Stimulated activated naive CD8-positive, alpha-beta T cell treated with anti-CD3 and anti-CD28 coated beads, Interleukin-15, Interleukin-2, amounts not matched to agents 100 ng/mL and 50 ng/mL, for 24 hours (primary cell): ENCODE data around the gene MARCHF5.

ENCODE experiments used
- H3K27ac Mint-ChIP-seq: one replicate; pipeline ENCODE4 v1.8.0; 2021; ENCODE audit warnings: mild to moderate bottlenecking, mixed read lengths
- H3K27me3 Mint-ChIP-seq: one replicate; pipeline ENCODE4 v1.8.0; 2021; ENCODE audit warnings: mixed read lengths
- H3K36me3 Mint-ChIP-seq: one replicate; pipeline ENCODE4 v1.8.0; 2021; ENCODE audit warnings: low read depth, mixed read lengths
- H3K4me1 Mint-ChIP-seq: one replicate; pipeline ENCODE4 v1.8.0; 2021; ENCODE audit warnings: low read depth, mixed read lengths
- H3K4me3 Mint-ChIP-seq: one replicate; pipeline ENCODE4 v1.8.0; 2021; ENCODE audit warnings: mild to moderate bottlenecking, mixed read lengths
- H3K9me3 Mint-ChIP-seq: one replicate; pipeline ENCODE4 v1.8.0; 2021; ENCODE audit warnings: mixed read lengths

The MARCHF5 gene, protein sequence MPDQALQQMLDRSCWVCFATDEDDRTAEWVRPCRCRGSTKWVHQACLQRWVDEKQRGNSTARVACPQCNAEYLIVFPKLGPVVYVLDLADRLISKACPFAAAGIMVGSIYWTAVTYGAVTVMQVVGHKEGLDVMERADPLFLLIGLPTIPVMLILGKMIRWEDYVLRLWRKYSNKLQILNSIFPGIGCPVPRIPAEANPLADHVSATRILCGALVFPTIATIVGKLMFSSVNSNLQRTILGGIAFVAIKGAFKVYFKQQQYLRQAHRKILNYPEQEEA

DNA sequence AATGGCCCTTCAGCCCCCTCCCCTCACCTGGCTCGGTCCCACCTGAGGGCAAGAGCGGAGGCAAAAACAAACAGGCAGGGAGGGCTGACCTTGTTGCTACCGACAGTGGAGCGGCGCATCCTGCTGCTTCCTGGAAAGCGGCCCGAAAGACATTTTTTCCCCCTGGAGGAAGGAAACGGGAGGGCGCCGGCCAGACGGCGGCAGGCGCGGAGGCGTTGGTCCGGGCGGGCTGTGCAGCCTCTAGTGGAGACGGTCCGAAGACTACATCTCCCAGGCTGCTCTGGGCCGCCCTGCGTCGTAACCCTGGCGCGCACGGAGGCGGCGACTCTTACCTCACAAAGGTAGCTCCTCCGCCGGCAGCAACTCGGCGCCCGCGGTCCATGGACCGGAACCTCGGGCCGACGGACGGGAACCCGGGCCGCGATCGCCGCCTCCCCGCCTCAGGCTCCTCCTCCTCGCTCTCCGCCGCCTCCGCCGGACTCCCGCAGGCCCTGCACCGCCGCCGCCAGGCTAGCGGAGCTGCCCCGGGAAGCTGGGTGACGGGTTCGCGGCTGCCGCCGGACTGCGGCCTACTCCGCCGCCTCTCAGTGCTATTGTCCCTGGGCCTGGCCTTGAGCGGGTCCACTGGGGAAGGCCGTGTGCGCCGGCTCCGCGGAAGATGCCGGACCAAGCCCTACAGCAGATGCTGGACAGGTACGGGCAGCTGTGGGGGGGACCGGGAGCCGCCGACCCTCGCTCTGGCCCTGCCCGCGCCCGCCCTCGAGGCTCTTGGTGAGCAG lies at the start of gene MARCHF5, which contains the start of gene CPEB3:
Gene MARCHF5, plus strand, starts transcription at position 331 of the 779 bp plus-strand sequence. Its CDS starts 328 bp downstream, at position 659.
Gene CPEB3, minus strand, starts transcription at position 242 of the 779 bp plus-strand sequence. CDS start 50,728 bp downstream, outside the sequence.
- peak within 1 kb of the TSS; percentile 86 for H3K27ac Mint-ChIP-seq
- H3K4me1 Mint-ChIP-seq, result peaks cover 27% of the 10 kb centered on the region
- H3K27me3 Mint-ChIP-seq, result no peaks in the 10 kb centered on the region
- no peaks in the 10 kb centered on the region for H3K9me3 Mint-ChIP-seq
- H3K4me3 Mint-ChIP-seq, result peak within 1 kb of the TSS; percentile 92
- peaks cover 14% of the 10 kb centered on the region for H3K36me3 Mint-ChIP-seq

DNA sequence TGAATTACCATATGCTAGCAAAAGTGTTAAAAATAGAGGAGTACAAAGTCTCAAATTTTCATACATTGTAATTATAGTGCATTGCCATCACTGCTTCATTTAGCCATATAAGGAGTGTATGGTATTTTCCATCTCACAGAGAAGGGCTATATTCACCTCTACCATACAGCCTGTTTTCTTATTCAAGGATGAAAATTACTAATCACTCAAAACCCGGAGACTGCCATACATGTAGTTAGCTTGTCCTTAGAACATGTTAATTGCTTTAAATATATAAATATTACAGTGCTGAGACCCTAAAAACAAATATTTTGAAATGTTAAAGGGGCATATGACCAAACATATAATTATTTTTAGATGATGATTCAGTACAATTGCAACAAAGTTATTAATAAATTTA lies 49.5 kb upstream of the MARCHF5 start:
- Mint-ChIP-seq H3K4me1 (peaks cover 43% of the 10 kb centered on the region), H3K9me3 (no peaks in the 10 kb centered on the region), H3K36me3 (peaks cover 4% of the 10 kb centered on the region), H3K27me3 (peaks cover 8% of the 10 kb centered on the region), H3K27ac (no peak overlapping the region), H3K4me3 (peak overlapping the region; percentile 86)

DNA sequence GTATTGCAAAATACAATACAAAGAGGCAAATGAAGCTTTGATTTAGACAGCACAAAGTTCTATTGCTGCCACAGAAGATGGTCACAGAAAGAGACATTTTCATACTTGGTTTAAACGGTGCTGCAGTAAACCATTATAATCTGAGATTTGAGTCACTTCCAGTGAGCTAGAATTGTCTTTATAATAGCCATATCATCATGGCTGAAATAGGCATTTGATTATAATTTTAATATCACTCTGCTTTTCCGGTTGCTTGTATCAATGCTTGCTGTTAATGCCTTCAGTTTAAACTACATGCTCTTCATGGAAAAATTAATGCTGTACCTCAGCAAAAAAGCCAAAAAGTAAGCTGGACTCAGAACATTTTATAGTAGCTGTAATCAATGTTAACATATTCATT lies 48.6 kb upstream of the MARCHF5 start:
- no peak overlapping the region for H3K4me3 Mint-ChIP-seq
- H3K9me3 Mint-ChIP-seq, result no peaks in the 10 kb centered on the region
- peaks cover 8% of the 10 kb centered on the region for H3K27me3 Mint-ChIP-seq
- peaks cover 43% of the 10 kb centered on the region for H3K4me1 Mint-ChIP-seq
- no peaks in the 10 kb centered on the region for H3K36me3 Mint-ChIP-seq
- no peak overlapping the region for H3K27ac Mint-ChIP-seq

DNA sequence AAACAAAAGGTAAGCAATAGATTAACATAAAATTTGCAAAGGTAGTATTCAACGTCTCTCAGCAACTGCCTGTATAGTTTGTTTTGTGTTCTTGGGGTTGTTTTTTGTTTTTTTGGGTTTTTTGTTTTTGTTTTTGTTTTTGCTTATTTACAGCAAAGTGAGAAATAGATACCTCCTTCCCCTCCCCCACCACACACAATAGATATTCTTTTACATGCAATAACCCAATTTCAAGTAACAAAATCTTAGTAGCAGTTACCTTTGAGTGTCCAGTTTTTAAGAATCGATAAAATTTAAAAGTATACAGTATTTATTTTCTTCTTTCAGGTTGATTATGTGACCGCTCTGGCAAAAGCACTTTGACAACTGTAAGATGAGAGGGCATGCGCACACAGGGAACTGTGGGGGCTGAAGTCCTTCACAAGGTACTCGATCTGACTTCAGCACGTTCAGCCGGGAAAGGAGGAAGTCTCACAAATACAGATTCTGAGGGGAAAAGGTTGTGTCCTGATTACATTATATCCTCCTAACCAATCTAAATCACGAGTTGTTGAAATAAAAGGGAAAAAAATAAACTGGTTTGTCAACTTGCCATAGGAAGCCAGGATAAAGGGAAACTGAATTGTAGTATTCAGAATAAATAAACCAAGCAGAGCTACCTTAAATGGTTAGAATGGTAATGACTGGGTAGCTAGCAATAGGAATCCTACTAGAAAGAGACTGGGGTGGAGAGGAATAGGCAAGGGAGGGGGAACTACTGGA lies 47.9 kb upstream of the MARCHF5 start:
- Mint-ChIP-seq H3K4me1 (peaks cover 43% of the 10 kb centered on the region), H3K27me3 (peaks cover 8% of the 10 kb centered on the region), H3K36me3 (no peaks in the 10 kb centered on the region), H3K27ac (peak overlapping the region; percentile 5), H3K9me3 (no peaks in the 10 kb centered on the region), H3K4me3 (peak overlapping the region; percentile 50)

DNA sequence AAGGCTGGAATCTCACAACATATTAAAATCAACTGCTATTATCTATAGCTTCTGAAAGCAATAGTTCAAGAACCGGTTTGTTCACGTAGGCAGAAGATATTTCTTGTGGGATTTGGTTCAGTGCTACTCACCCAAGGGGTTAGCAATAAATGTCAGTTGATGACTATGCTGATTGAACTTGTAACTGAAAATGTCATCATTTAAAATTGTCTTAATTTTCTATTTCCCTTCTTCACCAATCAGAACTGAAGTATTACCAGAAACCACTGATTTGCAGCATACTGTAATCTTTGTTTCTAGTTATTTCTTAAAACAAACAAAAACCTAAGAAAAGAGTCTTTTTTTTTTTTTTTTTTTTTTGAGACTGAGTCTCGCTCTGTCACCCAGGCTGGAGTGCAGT lies 46.2 kb upstream of the MARCHF5 start:
- H3K27ac Mint-ChIP-seq, result no peak overlapping the region
- H3K9me3 Mint-ChIP-seq, result no peaks in the 10 kb centered on the region
- H3K27me3 Mint-ChIP-seq, result no peaks in the 10 kb centered on the region
- H3K4me3 Mint-ChIP-seq, result no peak overlapping the region
- H3K4me1 Mint-ChIP-seq, result peaks cover 34% of the 10 kb centered on the region
- H3K36me3 Mint-ChIP-seq, result no peaks in the 10 kb centered on the region

DNA sequence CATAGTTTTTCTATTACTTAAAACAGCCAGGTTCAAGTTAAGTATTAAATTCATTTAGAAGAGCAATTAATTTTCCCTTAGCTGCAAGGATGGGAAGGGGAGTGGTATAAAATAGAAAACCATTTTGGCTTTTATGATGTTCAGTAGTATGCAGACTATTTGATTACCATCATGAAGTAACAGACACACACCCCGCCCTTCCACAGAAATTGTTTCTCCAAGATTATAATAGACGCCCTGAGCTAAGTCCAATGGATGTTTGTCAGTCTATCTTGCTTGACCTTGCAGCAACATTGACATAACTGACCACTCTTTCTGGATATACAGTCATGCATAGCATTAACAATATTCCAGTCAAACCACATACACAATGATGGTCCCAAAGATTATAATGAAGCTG lies 42.4 kb upstream of the MARCHF5 start:
- H3K36me3 Mint-ChIP-seq, result no peaks in the 10 kb centered on the region

DNA sequence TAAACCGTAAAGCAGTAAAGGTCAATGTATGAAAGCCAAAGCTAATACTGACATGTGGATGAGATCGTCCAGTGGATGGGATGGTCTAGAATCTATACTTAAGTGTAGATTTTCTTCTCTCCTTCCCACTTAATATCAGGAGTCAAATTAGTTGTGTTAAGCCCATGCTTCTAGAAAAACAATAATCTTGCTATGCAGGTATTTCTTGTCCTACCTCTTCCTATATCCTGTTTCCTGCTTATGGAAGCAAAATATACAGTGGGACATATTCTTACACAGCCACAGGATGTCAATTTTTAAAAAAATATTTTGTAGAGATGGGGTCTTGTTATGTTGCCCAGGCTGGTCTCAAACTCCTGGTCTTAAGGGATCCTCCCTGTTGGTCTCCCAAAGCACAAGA lies 27.6 kb upstream of the MARCHF5 start:
- Mint-ChIP-seq H3K36me3 (peaks cover 4% of the 10 kb centered on the region), H3K9me3 (no peaks in the 10 kb centered on the region), H3K27me3 (no peaks in the 10 kb centered on the region), H3K4me3 (no peak overlapping the region), H3K27ac (no peak overlapping the region), H3K4me1 (peaks cover 16% of the 10 kb centered on the region)

More for the DNA sequence above, 42.4 kb upstream of the MARCHF5 start:
- Mint-ChIP-seq H3K27me3 (no peaks in the 10 kb centered on the region), H3K4me1 (peaks cover 5% of the 10 kb centered on the region), H3K9me3 (no peaks in the 10 kb centered on the region), H3K4me3 (no peak overlapping the region), H3K27ac (no peak overlapping the region)

DNA sequence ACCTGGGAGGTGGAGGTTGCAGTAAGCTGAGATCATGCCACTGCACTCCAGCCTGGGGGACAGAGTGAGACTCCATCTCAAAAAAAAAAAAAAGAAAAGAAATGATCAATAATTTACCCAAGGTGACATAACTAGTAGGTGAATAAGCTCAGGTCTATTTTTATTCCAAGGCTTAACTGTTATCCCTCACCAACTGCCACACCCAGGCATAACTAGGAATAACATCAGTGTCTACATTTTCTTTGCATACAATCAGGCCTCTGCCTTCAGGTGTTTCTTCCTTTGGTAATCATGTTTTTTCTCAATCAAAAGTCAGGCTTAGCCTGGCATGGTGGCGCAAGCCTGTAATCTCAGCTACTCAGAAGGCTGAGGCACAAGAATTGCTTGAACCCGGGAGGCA lies 26.7 kb upstream of the MARCHF5 start:
- no peaks in the 10 kb centered on the region for H3K27me3 Mint-ChIP-seq
- no peak overlapping the region for H3K4me3 Mint-ChIP-seq
- no peaks in the 10 kb centered on the region for H3K9me3 Mint-ChIP-seq
- no peak overlapping the region for H3K27ac Mint-ChIP-seq
- peaks cover 4% of the 10 kb centered on the region for H3K36me3 Mint-ChIP-seq
- H3K4me1 Mint-ChIP-seq, result peaks cover 19% of the 10 kb centered on the region

DNA sequence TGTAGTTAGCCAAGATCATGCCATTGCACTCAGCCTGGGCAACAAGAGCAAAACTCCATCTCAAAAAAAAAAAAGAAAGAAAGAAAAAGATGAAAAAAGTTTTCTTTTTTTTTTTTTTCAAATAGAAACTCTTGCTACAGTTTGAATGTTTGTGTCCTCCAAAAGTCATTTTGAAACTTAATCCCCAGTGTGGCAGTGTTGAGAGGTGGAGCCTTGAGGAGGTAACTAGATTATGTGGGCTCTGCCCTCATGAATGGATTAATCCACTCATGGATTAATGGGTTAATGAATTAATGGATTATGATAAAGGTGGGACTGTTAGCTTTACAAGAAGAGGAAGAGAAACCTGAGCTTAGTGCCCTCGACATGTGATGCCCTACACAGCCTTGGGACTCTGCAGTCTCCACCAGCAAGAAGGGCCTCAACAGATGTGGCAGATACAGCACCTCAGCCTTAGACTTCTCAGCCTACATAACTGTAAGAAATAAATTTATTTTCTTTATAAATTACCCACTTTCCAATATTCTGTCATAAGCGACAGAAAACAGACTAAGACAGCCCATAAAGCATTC lies 25.2 kb upstream of the MARCHF5 start:
- no peaks in the 10 kb centered on the region for H3K27me3 Mint-ChIP-seq
- peaks cover 19% of the 10 kb centered on the region for H3K4me1 Mint-ChIP-seq
- no peaks in the 10 kb centered on the region for H3K9me3 Mint-ChIP-seq
- peaks cover 4% of the 10 kb centered on the region for H3K36me3 Mint-ChIP-seq
- H3K4me3 Mint-ChIP-seq, result no peak overlapping the region
- no peak overlapping the region for H3K27ac Mint-ChIP-seq

DNA sequence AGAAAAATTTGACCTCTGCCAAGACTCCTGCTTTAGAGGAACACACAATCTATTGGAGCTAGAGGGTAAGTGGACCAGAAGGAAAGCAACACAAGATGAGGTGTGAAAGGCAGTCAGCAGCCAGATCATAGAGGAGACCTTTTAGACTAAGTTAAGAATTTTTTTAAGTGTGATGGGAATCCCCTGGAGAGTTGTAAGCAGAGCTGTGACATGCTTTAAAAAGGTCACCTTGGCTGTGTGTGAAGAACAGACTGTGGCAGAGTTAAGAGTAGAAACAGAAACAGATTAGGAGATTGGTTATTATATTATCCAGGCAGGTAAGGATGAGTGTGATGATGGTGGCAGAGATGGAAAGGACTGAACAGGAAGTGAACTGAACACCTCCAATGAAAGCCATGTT lies 23.6 kb upstream of the MARCHF5 start:
- peaks cover 19% of the 10 kb centered on the region for H3K4me1 Mint-ChIP-seq
- H3K27me3 Mint-ChIP-seq, result no peaks in the 10 kb centered on the region
- H3K27ac Mint-ChIP-seq, result peak overlapping the region; percentile 4
- H3K9me3 Mint-ChIP-seq, result no peaks in the 10 kb centered on the region
- H3K4me3 Mint-ChIP-seq, result no peak overlapping the region
- peaks cover 4% of the 10 kb centered on the region for H3K36me3 Mint-ChIP-seq

DNA sequence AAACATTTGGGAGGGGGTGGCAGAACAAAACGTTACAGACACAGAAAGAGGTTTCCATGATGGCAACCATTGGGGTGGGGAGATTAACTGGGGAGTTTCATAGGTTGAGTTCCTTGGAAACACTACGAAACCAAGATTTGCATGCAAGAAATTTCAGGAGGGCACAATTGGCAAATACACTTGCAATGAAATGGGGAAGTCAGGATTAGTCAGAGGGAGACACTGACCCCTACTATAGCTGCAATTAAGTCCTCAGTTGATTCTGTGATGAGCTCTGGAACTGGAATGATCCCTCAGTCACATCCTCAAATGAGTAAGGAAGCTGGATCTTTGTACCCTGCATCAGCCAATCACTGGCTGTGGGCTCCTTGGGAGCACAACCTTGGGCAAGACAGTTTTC lies 22.2 kb upstream of the MARCHF5 start:
- H3K27me3 Mint-ChIP-seq, result no peaks in the 10 kb centered on the region
- H3K9me3 Mint-ChIP-seq, result no peaks in the 10 kb centered on the region
- no peak overlapping the region for H3K27ac Mint-ChIP-seq
- no peak overlapping the region for H3K4me3 Mint-ChIP-seq
- peaks cover 4% of the 10 kb centered on the region for H3K36me3 Mint-ChIP-seq
- H3K4me1 Mint-ChIP-seq, result peaks cover 19% of the 10 kb centered on the region

DNA sequence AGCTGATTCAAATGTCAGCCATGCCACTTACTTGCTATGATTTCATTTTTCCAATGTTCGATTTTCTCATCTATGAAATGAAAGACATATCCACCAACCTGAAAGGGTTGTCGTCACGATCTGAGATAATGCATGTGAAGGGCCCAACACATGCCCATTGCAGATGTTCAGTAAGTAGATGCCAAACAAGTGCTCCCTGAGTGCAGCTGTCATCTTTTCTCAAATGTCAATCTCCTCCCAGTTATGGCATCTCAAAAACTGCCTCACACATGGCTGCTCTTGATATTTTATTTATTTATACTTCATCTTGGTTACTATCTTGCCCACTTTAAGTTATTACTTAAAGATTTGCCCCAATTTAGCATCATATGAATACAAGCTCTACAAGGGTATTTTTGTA lies 16.9 kb upstream of the MARCHF5 start:
- no peak overlapping the region for H3K27ac Mint-ChIP-seq
- no peaks in the 10 kb centered on the region for H3K36me3 Mint-ChIP-seq
- no peaks in the 10 kb centered on the region for H3K27me3 Mint-ChIP-seq
- no peaks in the 10 kb centered on the region for H3K9me3 Mint-ChIP-seq
- H3K4me3 Mint-ChIP-seq, result no peak overlapping the region
- H3K4me1 Mint-ChIP-seq, result no peaks in the 10 kb centered on the region

DNA sequence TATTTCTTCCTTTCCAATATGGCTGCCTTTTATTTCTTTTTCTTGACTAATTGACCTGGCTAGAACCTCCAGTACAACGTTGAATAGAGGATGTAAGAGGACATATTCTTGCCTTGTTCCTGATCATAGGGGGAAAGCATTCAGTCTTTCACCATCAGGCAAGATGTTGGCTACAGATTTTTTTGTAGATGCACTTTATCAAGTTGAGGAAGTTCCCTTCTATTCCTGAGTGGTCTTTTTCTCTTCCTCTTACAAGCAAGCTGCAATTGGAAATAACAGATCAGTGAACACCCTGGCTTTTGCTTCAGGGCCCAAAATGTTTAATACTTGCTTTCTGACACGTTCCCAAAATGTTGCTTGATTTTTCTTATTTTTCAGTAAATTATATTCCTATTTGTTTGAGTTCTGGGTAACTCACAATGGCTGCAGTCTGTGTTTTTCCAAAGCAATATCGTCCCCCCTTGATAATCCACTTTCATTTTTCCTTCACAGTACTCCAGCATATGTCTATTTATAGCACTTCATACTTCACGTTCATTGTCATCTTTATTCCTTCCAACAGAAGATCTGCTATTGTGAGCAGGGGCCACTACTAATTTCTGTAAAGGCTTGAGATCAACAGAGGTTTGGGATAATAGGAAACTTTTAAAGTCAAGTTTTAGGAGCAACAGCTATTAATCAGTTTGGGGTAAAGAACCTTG lies 11.8 kb upstream of the MARCHF5 start:
- Mint-ChIP-seq H3K27ac (no peak overlapping the region), H3K9me3 (no peaks in the 10 kb centered on the region), H3K27me3 (no peaks in the 10 kb centered on the region), H3K4me1 (peaks cover 5% of the 10 kb centered on the region), H3K4me3 (no peak overlapping the region), H3K36me3 (no peaks in the 10 kb centered on the region)

DNA sequence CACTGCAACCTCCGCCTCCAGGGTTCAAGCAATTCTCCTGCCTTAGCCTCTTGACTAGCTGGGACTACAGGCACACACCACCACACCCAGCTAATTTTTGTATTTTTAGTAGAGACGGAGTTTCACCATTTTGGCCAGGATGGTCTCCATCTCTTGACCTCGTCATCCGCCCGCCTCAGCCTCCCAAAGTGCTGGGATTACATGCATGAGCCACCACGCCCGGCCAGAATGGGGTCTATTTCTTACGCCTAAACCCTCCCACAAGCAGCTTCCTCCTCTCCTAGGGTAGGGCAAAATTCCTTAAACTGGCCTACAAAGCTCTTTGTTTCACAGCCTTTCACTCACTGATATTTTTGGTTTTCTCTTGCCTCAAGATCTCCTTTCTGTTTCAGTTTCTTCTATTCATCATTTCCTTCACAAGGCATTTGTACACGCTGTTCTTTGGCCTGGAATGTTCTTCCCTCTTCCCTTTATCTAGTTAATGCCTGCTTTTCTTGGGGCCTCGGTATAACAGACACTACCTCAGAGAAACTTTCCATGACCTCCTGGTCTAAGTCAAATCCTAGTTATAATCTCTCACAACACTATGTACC lies 6.8 kb upstream of the MARCHF5 start:
- Mint-ChIP-seq H3K27me3 (no peaks in the 10 kb centered on the region), H3K27ac (peak overlapping the region; percentile 9), H3K36me3 (no peaks in the 10 kb centered on the region), H3K9me3 (no peaks in the 10 kb centered on the region), H3K4me3 (no peak overlapping the region), H3K4me1 (peaks cover 21% of the 10 kb centered on the region)
